Common myeloid progenitor, CD34-positive (primary cell): ENCODE results near the gene MYO1A.

Experiments used
- CTCF ChIA-PET: fragments of 350-600 bp; sonication (Branson Sonifier 250); formaldehyde crosslinking; loops from one replicate; lab custom pipeline; 2021; ENCODE audit warnings: antibody characterized with exemption; lab: Charles Lee
- POLR2A ChIA-PET: fragments of 350-600 bp; sonication (Branson Sonifier 250); formaldehyde crosslinking; loops from one replicate; lab custom pipeline; 2021; ENCODE audit warnings: antibody characterized with exemption; lab: Charles Lee
- DNase-seq, 3 donors: peaks; one replicate each; pipeline versions ENCODE4 v3.0.0 to v3.0.0-alpha.2; 2013
- H3K27ac ChIP-seq, 2 experiments: 1 replicate in 1 of 2; 2 replicates in 1 of 2; pipeline ENCODE4 v1.7.0; 2013; ENCODE audit warnings: inconsistent platforms in 2 of 2, low read length in 2 of 2, mild to moderate bottlenecking in 2 of 2, low read depth in 1 of 2, moderate library complexity in 1 of 2; ENCODE audit not compliant: severe bottlenecking in 2 of 2, insufficient read depth in 1 of 2, poor library complexity in 1 of 2
- H3K27me3 ChIP-seq, 5 experiments: replicated peaks in 2 of 5; 1 replicate in 3 of 5; 2 replicates in 2 of 5; pipeline versions ENCODE4 v1.6.1 to v1.7.0; 2013; ENCODE audit warnings: low read length in 4 of 5, mild to moderate bottlenecking in 2 of 5, moderate library complexity in 2 of 5, inconsistent platforms in 1 of 5; ENCODE audit not compliant: insufficient read depth in 5 of 5, control insufficient read depth in 4 of 5
- H3K36me3 ChIP-seq, 4 experiments: 1 replicate in 2 of 4; 2 replicates in 2 of 4; pipeline versions ENCODE4 v1.6.1 to v1.7.0; 2013; ENCODE audit warnings: low read length in 3 of 4, control low read depth in 1 of 4, mild to moderate bottlenecking in 1 of 4; ENCODE audit not compliant: control insufficient read depth in 4 of 4, insufficient read depth in 4 of 4
- H3K4me1 ChIP-seq, 4 experiments: 1 replicate in 3 of 4; 2 replicates in 1 of 4; pipeline versions ENCODE4 v1.6.1 to v1.7.1; 2013; ENCODE audit warnings: low read length in 3 of 4, mild to moderate bottlenecking in 3 of 4, control low read depth in 1 of 4, inconsistent platforms in 1 of 4, moderate library complexity in 1 of 4; ENCODE audit not compliant: control insufficient read depth in 4 of 4, insufficient read depth in 4 of 4; ENCODE audit errors: control extremely low read depth in 1 of 4
- H3K4me3 ChIP-seq, 7 experiments: 1 replicate in 4 of 7; 2 replicates in 3 of 7; pipeline versions ENCODE4 v1.5.1 to v1.7.0; 2013; ENCODE audit warnings: mild to moderate bottlenecking in 7 of 7, low read length in 6 of 7, moderate library complexity in 6 of 7, inconsistent platforms in 2 of 7, low read depth in 2 of 7, control low read depth in 1 of 7; ENCODE audit not compliant: insufficient read depth in 4 of 7, control insufficient read depth in 1 of 7; ENCODE audit errors: extremely low read depth in 1 of 7
- H3K9me3 ChIP-seq, 5 experiments: 1 replicate in 4 of 5; 2 replicates in 1 of 5; pipeline versions ENCODE4 v1.6.1 to v1.7.1; 2013; ENCODE audit warnings: low read length in 4 of 5, mild to moderate bottlenecking in 2 of 5, inconsistent platforms in 1 of 5, low read depth in 1 of 5, moderate library complexity in 1 of 5; ENCODE audit not compliant: control insufficient read depth in 4 of 5, insufficient read depth in 2 of 5; ENCODE audit errors: control extremely low read depth in 1 of 5
- WGBS: methylation state at CpG from one replicate; pipeline ENCODE4 v1.1.5; 2013; ENCODE audit not compliant: insufficient coverage; 5-methylcytosine and 5-hydroxymethylcytosine counted together

Gene MYO1A

DNA sequence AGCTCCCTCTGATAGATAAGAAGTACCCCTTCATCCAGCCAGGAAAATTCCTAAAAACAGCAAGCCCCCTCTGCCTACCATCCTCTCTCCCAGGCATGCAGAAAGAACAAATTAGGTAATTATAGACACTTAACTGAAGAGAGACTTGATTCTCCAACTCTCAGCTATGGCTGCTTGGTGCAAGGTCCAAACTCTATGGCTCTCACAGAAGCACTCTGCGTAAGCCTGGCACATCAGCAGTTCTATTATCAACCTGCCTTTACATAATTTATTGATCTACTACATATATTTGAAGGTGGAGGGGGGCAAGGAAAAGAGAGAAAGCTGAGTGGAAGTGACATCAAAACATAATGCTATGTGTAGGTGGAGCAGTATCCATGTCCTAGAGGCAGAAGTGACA, 1.1 kb upstream of the MYO1A start:
- H3K27me3 ChIP-seq, result no peaks in the 10 kb centered on the region
- POLR2A ChIA-PET, result interaction anchor here (0.7 kb wide), 1 partner anchor 291 kb away, joined by 3 read pairs; no protein-coding TSS in a partner anchor
- CTCF ChIA-PET, result interaction anchor here (0.9 to 2.4 kb wide), 7 partner anchors 10 to 132 kb away, joined by 3 to 10 read pairs (median 6); no protein-coding TSS in a partner anchor
- no peak overlapping the region for H3K4me3 ChIP-seq
- H3K36me3 ChIP-seq, result peaks cover 0 to 3% (median 2%) of the 10 kb centered on the region in 4 experiments
- H3K9me3 ChIP-seq, result no peaks in the 10 kb centered on the region
- H3K27ac ChIP-seq, result no peak overlapping the region
- H3K4me1 ChIP-seq, result peaks cover 0 to 28% (median 7%) of the 10 kb centered on the region in 4 experiments
- no CpG with 5 or more reads among the region's 1 CpG for WGBS
- no peak for DNase-seq

DNA sequence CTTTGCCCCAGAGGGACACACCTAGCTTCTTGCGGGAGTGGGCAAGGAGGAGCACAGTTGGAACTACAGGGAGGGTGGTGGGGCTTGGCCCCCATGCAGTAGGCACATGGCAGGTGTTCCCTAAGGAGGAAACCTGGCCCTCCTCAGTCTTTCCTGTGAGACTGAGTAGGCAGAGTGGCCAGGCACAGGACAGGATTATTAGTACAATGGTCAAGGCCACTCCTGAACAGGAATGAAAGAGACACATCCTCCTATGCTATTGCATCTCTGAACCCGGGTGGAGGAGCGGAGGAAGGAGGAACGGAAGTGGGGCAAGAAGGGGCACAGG, 846 bp downstream of the MYO1A start:
- Histone ChIP-seq H3K36me3 (no peaks in the 10 kb centered on the region), H3K27ac (no peak overlapping the region), H3K9me3 (no peaks in the 10 kb centered on the region), H3K4me1 (peaks cover 0 to 28% (median 7%) of the 10 kb centered on the region in 4 experiments), H3K27me3 (no peaks in the 10 kb centered on the region), H3K4me3 (no peak overlapping the region)
- WGBS, result 82% methylated on average over 3 of the region's 4 CpGs
- ChIA-PET POLR2A (no interaction called here), CTCF (interaction anchor here (0.7 to 4.4 kb wide), 6 partner anchors 8 to 75 kb away, joined by 3 to 25 read pairs (median 6); no protein-coding TSS in a partner anchor)
- DNase-seq, result no peak

DNA sequence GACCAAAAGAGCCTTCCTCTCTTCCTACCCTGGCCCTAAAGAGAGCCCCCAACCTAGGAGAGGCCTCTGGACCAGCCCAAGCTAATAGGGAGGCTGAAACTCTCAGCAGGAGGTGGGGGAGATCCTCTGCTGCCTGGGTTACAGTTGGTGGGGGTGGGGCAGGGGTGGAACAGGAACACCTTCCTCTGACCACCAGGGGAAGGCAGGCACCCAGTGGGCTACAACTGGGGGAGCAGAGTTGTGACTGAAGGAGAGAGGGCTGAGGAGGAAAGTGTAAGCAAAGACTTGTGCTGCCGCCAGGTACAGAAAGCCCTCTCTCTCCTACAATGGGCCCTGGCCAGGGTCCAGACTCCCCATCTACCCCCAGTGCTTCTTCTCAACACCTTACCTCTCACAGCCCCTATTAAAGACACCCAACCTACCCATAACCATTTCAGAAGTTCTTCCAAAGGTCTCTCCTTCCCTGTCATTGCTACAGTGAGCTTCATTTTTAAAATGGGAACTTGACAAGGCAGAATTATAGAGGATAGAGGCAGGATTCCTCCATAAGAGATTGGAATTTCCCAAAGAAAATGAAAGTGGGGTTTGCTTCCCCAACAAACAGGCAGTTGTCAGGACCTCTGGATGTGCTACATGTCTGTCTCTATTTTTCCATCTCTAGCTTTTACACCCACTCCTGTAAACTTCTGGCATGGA, 1.4 kb downstream of the MYO1A start:
- Histone ChIP-seq H3K4me1 (peaks cover 0 to 28% (median 7%) of the 10 kb centered on the region in 4 experiments), H3K9me3 (no peaks in the 10 kb centered on the region), H3K36me3 (no peaks in the 10 kb centered on the region), H3K27me3 (no peaks in the 10 kb centered on the region), H3K27ac (no peak overlapping the region), H3K4me3 (no peak overlapping the region)
- DNase-seq, result no peak
- no CpG with 5 or more reads among the region's 1 CpG for whole genome bisulfite sequencing
- ChIA-PET POLR2A (no interaction called here), CTCF (interaction anchor here (0.8 to 4.4 kb wide), 8 partner anchors 8 to 74 kb away, joined by 3 to 25 read pairs (median 5); no protein-coding TSS in a partner anchor)

DNA sequence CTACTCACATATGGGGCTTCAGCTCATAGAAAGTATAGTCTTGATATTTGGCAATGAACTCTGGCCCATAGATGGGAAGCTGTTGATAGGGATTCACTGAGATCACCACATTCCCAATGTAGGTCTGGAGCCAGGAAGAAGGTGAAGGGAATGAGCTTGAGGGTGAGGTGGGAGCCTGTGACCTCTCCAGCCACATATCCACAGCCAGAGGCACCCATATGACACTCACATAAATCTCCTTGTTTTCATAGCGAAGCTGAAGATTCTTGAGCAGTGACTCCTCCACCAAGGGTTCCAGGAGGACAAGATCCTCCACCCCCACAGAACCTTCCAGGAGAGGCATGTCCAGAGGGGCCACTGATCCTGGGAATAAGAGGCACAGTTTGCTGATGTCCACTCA, 1.9 kb downstream of the MYO1A start:
- no peak overlapping the region for H3K4me3 ChIP-seq
- peaks cover 0 to 28% (median 7%) of the 10 kb centered on the region in 4 experiments for H3K4me1 ChIP-seq
- H3K27me3 ChIP-seq, result no peaks in the 10 kb centered on the region
- H3K36me3 ChIP-seq, result no peaks in the 10 kb centered on the region
- no peaks in the 10 kb centered on the region for H3K9me3 ChIP-seq
- ChIA-PET POLR2A (no interaction called here), CTCF (interaction anchor here (0.8 to 4.4 kb wide), 8 partner anchors 11 to 125 kb away, joined by 3 to 25 read pairs (median 5); no protein-coding TSS in a partner anchor)
- WGBS, result no CpG with 5 or more reads among the region's 1 CpG
- DNase-seq, result no peak
- H3K27ac ChIP-seq, result no peak overlapping the region

DNA sequence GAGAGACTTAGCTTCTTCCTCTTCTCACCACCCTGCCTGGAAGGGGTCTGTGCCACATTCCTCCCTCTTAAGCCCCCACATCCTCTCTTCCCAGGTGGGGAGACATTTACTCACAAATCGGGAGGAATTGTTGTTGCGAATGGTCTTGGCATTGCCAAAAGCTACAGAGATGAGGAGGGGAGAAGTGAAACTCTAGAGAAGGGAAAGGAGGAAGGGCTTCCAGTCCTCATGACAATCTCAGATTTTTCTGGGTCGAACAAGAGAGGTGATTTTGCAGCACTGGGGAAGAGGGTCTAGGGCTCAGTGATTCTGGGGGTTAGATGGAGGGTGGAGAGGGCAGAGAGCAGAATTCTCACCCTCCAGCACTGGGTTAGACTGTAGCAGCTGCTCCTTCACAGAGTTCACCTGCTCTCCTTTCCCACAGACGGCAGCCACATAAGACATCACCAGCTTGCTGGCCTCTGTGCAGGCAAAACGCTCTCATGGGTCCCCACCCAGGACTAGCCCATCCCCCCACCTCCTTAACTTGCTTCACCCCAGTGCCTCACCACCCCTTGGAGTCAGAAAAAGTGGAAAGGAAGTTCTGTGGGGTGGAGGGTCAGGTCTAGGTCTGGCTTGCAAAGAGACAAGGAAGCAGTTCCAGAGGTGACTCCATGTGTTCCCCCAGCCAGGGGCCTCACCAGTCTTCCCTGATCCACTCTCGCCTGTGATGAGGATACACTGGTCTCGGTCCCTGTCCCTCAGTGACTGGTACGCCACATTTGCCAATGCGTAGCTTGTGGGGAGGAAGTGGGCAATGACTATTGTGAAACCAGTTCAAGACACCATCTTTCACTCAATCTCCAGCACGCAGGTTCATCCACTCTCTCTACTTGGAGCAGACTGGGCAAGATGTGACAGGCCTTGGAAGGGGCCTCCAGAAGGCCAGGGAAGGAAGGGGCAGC, 2.7 kb downstream of the MYO1A start:
- Histone ChIP-seq H3K9me3 (no peaks in the 10 kb centered on the region), H3K27me3 (no peaks in the 10 kb centered on the region), H3K4me1 (peaks cover 0 to 28% (median 7%) of the 10 kb centered on the region in 4 experiments), H3K27ac (no peak overlapping the region), H3K4me3 (no peak overlapping the region), H3K36me3 (no peaks in the 10 kb centered on the region)
- CTCF ChIA-PET, result interaction anchor here (0.5 to 4.4 kb wide), 10 partner anchors 10 to 197 kb away, joined by 3 to 25 read pairs (median 4); no protein-coding TSS in a partner anchor
- peak in 2 of 3 donors; percentile 42 to 53 for DNase-seq
- WGBS, result 68% methylated on average over 3 of the region's 10 CpGs
- POLR2A ChIA-PET, result no interaction called here

DNA sequence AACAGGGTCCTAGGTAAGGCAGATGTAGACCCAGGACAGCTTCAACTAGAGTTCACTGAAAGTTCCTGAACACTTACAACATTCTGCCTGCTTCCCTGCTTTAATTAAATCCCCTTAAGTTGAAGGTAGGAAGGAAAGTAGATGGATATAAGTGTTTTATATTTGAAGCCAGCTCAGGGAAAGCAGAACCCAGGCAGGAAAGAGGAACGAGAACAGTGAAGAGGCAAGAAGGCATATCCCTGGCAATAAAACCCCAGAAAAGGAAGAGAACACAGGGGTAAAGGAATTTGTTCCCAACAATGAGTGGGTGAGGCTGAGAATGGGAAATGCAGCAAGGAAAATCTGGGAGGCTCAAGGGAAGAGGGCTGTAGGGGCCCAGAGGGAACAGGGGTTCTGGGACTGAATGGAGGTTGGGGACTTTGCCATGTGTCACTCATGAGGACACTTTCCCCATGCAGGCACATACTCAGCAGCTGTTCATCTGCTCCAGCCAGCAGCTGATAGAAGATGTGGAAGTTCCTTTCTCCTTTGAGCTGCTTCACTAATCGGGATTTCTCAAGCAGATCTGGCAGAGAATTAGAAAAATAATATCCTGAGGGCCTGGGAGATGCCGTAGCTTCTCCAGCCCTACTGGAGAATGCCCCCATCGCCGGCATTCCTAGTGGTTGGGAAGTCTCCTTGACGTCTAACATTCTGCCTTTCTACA, 3.7 kb downstream of the MYO1A start:
- no peak for DNase-seq
- WGBS, result 80% methylated on average over 6 of the region's 6 CpGs
- POLR2A ChIA-PET, result no interaction called here
- Histone ChIP-seq H3K4me1 (peaks cover 0 to 29% (median 7%) of the 10 kb centered on the region in 4 experiments), H3K9me3 (no peaks in the 10 kb centered on the region), H3K27me3 (no peaks in the 10 kb centered on the region), H3K4me3 (no peak overlapping the region), H3K27ac (no peak overlapping the region), H3K36me3 (no peaks in the 10 kb centered on the region)
- CTCF ChIA-PET, result interaction anchor here (0.6 to 4.4 kb wide), 5 partner anchors 13 to 38 kb away, joined by 3 to 25 read pairs (median 8); no protein-coding TSS in a partner anchor
